ENCODE measurements around the gene BMERB1. TPM values are rescaled to one million over a fixed set of nuclear protein-coding genes. Genes with fewer than 3 reads are reported as not detected.

BMERB1 gene
- polyA plus RNA-seq, 1 of the 3 experiments (the other 2 are of a cell fraction): 33.9 TPM

- H3K9me2 ChIP-seq: no peaks in the 10 kb centered on the region
- DNase-seq: no peak
Measured at GRCh38 chr16:15581127-15581815, 146.9 kb downstream of the BMERB1 start.

More at GRCh38 chr16:15581127-15581815, 146.9 kb downstream of the BMERB1 start:
- 94% methylated on average over 10 of the region's 10 CpGs for WGBS (ENCODE audit: low lambda C conversion rate)
- H3K9me3 ChIP-seq: peaks cover 10% of the 10 kb centered on the region
- H3K36me3 ChIP-seq (replicated peaks in 1 of 2; ENCODE audit: control insufficient read depth in 1 of 2, insufficient read depth in 2 of 2, low read length in 1 of 2): peaks cover 12 to 24% of the 10 kb centered on the region in 2 experiments
- H3K4me1 ChIP-seq (ENCODE audit: control insufficient read depth in 1 of 2, insufficient read depth in 2 of 2, low read depth in 1 of 2, low read length in 1 of 2): no peaks in the 10 kb centered on the region
- H3K4me3 ChIP-seq (ENCODE audit: low read depth in 2 of 2, low read length in 1 of 2): no peak overlapping the region
- H3F3A ChIP-seq (replicated peaks; ENCODE audit: insufficient read depth): no peaks in the 10 kb centered on the region
- no peak overlapping the region for H3K4me2 ChIP-seq
- H4K20me1 ChIP-seq (ENCODE audit: insufficient read depth): no peaks in the 10 kb centered on the region
- no peak overlapping the region for H3K9ac ChIP-seq
- ChIA-PET CTCF (no interaction called here), POLR2A (no interaction called here)
- H3K27me3 ChIP-seq (ENCODE audit: insufficient read depth): no peaks in the 10 kb centered on the region
- H2AFZ ChIP-seq (ENCODE audit: low read depth): no peak overlapping the region
- no peaks in the 10 kb centered on the region for H3K79me2 ChIP-seq (ENCODE audit: insufficient read depth)
- no peak for TF ChIP-seq IRF3 (IDR thresholded peaks at IDR 0.05; ENCODE audit: low read depth, low read length)
- no peak for TF ChIP-seq RXRA (IDR thresholded peaks at IDR 0.05; ENCODE audit: borderline replicate concordance, low read depth)
- TF ChIP-seq MEF2A (IDR thresholded peaks at IDR 0.05; ENCODE audit: borderline replicate concordance, low read depth): no peak
- no peak for TF ChIP-seq EP300 (IDR thresholded peaks at IDR 0.05; ENCODE audit: borderline replicate concordance in 1 of 2, low read depth in 1 of 2, low read length in 1 of 2)
- TF ChIP-seq FOXJ3 (CRISPR knock-in tag; IDR thresholded peaks at IDR 0.05): no peak
- no peak for TF ChIP-seq RFX5 (IDR thresholded peaks at IDR 0.05; ENCODE audit: low read length)
- TF ChIP-seq CHD2 (IDR thresholded peaks at IDR 0.05; ENCODE audit: low read length, partially characterized antibody): no peak
- TF ChIP-seq TCF12 (IDR thresholded peaks at IDR 0.05): no peak
- no peak for TF ChIP-seq REST (IDR thresholded peaks at IDR 0.05; ENCODE audit: low read depth, low read length)
- no peak for TF ChIP-seq TEAD4 (IDR thresholded peaks at IDR 0.05; ENCODE audit: borderline replicate concordance, insufficient read depth)
- no peak for TF ChIP-seq YY1 (IDR thresholded peaks at IDR 0.05; ENCODE audit: low read depth)
- no peak for TF ChIP-seq POLR2AphosphoS5 (IDR thresholded peaks at IDR 0.05; ENCODE audit: low read depth, low read length)
- no peak for TF ChIP-seq RCOR1 (IDR thresholded peaks at IDR 0.05; ENCODE audit: low read length)
- no peak overlapping the region for H3K27ac ChIP-seq (ENCODE audit: low read depth in 2 of 2, low read length in 1 of 2)
